ENCODE measurements around the gene PPID.

Gene PPID

DNA sequence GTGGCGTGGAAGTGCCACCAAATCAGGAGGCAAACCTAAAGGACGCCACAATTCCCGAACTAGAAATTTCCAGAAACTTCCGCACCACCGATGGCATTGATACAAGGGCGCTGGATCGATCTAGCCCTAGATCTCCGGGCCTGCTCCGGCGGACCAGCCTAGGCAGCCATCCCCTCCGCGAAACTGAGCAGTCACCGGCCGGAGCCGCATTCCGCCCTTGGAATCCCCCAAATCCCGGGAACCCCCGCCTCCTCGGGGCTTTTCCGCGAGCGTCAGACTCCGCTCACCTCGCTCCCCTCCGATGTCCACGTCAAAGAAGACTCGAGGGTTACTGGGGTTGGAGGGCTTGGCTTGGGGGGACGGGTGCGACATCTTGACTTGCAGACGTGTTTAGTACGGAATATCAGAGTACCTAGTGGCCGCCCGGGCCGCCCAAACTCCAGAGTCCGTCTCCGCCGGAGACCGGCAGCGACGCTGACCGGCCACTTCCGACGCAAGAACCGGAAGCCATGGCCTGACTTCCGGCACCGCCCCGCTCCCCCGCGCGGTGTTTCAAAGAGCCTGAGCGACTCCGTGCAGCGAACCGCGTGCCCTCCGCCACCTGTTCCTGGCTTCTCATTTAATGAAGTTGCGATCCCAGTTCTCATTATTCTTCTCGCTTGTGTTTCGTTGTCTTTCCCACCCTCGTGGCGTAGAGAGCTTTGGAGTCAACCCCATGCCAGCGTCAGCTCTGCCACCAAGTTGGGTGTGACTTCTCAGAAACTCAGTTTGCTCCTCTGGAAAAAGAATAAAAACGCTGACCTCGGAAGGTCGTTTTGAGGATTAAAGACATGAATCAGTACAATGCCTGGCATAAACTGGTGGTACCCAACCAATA, at the start of gene PPID:
Gene PPID (minus strand): TSS at position 480 of the 877 bp plus-strand sequence. CDS start 108 bp downstream, at position 372.
- TF ChIP-seq, protein P1, sequence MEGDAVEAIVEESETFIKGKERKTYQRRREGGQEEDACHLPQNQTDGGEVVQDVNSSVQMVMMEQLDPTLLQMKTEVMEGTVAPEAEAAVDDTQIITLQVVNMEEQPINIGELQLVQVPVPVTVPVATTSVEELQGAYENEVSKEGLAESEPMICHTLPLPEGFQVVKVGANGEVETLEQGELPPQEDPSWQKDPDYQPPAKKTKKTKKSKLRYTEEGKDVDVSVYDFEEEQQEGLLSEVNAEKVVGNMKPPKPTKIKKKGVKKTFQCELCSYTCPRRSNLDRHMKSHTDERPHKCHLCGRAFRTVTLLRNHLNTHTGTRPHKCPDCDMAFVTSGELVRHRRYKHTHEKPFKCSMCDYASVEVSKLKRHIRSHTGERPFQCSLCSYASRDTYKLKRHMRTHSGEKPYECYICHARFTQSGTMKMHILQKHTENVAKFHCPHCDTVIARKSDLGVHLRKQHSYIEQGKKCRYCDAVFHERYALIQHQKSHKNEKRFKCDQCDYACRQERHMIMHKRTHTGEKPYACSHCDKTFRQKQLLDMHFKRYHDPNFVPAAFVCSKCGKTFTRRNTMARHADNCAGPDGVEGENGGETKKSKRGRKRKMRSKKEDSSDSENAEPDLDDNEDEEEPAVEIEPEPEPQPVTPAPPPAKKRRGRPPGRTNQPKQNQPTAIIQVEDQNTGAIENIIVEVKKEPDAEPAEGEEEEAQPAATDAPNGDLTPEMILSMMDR (IDR thresholded peaks at IDR 0.05): no peak

DNA sequence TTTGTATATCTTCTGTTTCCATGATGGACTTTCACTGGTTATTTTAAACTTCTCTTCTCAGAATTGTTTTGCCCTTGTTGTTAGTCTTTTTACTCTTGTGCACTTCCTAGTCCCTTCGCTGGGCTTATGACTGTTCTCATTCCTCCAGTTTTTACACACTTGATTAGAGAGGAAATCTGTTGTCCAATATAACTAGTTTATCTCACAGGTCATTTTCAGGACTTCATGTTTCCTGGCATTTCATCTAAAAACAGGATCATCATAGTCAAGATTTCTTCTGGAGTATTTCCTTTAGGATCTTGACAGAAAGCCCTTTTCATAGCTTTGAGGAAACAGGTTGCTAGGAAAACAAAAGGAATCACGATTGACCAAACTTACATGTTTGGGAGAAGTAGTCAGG, 48.6 kb upstream of the PPID start:
- TF ChIP-seq, protein P1 (IDR thresholded peaks at IDR 0.05): no peak

DNA sequence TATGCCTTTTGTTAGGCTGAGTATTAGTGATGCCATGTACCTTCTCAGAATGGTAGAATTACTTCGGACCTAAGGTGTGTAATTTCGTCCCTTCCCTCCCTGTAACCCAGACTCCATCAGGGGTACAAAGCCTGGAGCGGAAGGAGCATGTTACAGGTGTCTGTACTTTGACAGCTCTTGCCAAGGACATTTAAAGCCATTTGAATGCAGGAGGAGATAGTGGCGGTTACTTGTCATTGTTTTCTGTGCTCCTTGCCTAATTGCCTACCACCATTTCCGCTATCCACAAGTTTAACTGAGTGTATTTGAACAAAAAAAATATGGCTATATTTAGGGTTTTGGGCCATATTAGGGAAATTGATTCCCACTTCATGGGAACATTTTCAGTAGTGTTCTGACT, 47.5 kb upstream of the PPID start:
- TF ChIP-seq, protein P1 (IDR thresholded peaks at IDR 0.05): no peak

DNA sequence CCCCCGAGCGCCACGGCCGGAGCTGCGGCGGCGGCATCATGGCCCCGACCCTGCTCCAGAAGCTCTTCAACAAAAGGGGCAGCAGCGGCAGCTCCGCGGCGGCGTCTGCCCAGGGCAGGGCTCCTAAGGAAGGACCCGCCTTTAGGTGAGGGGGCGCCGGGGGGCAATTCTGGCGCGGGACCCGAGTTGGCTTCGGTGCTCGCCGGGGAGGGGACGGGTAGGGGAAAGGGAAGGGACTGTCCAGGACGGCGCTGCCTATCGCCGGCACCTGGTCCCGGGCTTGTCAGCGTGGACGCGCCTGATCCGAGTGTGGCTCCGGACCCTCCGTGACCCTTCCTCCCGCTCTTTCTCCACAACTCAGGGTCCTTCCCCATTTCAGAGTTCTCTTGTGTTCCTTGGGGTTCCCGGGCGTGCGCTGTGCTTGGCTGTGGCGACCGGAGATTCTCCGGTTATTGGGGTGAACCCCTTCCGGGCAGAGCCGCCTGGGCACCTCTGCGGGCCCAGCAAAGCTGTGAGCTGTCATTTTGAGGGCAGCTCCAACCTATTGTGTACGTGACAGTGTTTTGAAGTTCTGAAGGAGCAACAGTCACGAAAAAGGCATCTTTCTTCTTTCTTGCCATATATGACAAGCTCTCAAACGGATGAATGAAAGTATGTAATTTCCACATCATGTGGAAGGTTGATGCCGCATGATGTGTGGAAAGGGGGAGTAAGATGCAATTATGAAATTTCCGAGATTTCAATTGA, 46.2 kb upstream of the PPID start:
- TF ChIP-seq, protein P1 (IDR thresholded peaks at IDR 0.05): no peak

DNA sequence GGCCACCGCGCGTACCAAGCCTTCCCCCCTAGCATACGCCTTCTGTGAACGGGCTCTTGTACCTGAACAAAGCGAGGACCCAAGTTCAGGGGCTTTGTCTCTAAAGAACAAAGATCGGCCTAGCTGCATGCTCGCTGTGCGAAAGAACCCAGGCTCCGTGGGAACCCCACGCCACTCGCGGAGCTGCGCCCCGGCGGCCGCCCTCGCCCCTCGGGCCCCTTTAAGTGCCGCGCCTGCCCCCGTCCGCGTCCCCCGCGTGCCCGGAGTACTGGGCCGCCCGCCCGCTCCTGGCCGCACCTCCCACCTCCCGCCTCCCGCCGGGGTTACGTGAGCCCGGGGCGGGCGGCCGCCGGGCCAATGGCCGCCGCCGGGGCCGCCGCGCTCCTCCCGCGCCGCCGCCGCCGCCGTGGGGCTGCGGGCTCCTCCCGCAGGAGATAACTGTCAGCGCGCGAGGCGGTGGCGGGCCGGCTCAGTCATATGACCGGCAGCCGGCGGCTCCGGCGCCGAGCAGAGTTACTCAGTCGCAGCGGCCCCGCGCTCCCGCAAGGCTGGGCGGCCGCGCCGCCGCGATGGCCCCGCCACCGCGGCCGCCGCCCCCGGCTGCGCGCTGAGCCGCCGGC, 45.5 kb upstream of the PPID start, which contains the start of gene FNIP2:
Gene FNIP2 (plus strand): TSS at position 472 of the 620 bp plus-strand sequence. CDS start 187 bp downstream, outside the sequence.
- TF ChIP-seq, protein P1 (IDR thresholded peaks at IDR 0.05): no peak

DNA sequence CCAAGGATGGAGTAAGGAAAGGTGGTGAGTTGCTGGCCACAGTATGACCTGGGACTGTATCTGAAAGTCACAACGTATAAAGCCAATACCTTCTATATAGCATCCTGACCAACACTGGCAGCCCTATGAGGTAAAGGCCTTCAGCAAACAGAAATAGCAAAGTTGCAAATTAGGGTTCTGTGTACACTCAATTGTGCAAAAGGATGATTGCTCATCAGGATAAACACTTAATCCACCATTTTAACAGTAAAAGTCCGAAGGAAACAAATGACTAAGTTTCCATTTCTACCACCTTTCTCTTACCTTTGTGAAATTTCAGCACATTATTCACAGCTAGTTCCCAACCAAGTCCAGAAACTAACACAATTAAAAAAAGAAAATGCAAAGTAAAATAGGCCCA, 44.3 kb upstream of the PPID start:
- TF ChIP-seq, protein P1 (IDR thresholded peaks at IDR 0.05): no peak

DNA sequence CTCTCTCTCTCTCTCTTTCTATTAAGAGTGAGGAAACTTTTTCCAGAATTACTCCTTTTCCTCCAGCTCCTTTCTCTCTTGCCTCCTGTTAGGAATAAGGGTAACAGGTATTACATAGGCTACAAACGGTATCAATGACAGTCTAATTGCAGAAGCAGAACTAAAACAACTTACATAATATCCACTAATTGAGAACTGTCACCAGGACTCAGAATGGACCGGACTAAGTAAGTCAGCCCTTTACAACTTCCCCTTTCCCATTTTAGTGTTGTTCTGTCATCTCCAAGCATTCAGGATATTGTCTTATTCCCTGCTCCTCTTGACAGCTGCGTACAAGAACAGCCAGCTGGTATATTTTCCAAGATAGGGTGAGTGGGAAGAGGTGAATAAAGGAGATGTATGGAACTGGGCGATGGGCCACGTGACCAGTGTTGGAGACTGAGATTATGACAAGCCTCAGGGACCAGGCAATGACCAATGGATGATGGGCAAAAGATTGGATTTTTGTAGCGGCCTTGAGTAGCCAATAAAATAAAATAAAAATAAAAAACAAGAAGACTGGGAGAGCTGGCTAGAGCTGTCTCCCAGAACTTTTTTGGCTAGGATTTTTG, 43.3 kb upstream of the PPID start:
- TF ChIP-seq, protein P1 (IDR thresholded peaks at IDR 0.05): no peak
